Adrenal gland (tissue), 12 donors: ENCODE measurements around the gene POLR3E. TPM values are rescaled to one million over a fixed set of nuclear protein-coding genes. Genes with fewer than 3 reads are reported as not detected.
A peak's percentile ranks its signal among the peaks of the same experiment; 100 is the strongest.

Source experiments
- DNase-seq, 7 donors: peaks; one replicate each; pipeline ENCODE4 v3.0.0-alpha.2; 2019 to 2020
- H3K27ac ChIP-seq, 5 donors: fragments of 200-600 bp; sonication (generic) in 4 of 5; 1 replicate in 3 of 5; 2 replicates in 2 of 5; pipeline versions ENCODE4 v1.5.1 to v1.8.0; 2016 to 2020; ENCODE audit warnings: mild to moderate bottlenecking in 1 of 5
- H3K27me3 ChIP-seq: fragments of 200-600 bp; 2 replicates; pipeline ENCODE4 v1.8.0; 2021
- H3K36me3 ChIP-seq, 2 donors: fragments of 200-600 bp; replicated peaks in 1 of 2; 1 replicate in 1 of 2; 2 replicates in 1 of 2; pipeline versions ENCODE4 v1.5.1 to v1.8.0; 2018 to 2022
- H3K4me1 ChIP-seq, 2 donors: fragments of 200-600 bp; replicated peaks in 1 of 2; 1 replicate in 1 of 2; 2 replicates in 1 of 2; pipeline versions ENCODE4 v1.5.1 to v1.8.0; 2018 to 2021
- H3K4me3 ChIP-seq, 4 donors: fragments of 200-600 bp; sonication (generic) in 3 of 4; one replicate each; pipeline ENCODE4 v1.5.1; 2016 to 2018
- H3K9me3 ChIP-seq, 3 donors: fragments of 200-600 bp; sonication (generic) in 1 of 3; replicated peaks in 1 of 3; 1 replicate in 2 of 3; 2 replicates in 1 of 3; pipeline versions ENCODE4 v1.5.1 to v1.8.0; 2016 to 2021
- CTCF ChIP-seq, 6 experiments: fragments of 450-650 bp in 4 of 6; fragments of 200-600 bp in 2 of 6; sonication (generic) in 1 of 6; IDR thresholded peaks; 1 replicate in 5 of 6; 2 replicates in 1 of 6; pipeline versions ENCODE4 v1.5.1 to v1.8.0; 2016 to 2021; ENCODE audit warnings: antibody characterized with exemption in 6 of 6, mild to moderate bottlenecking in 2 of 6, moderate library complexity in 1 of 6
- POLR2A ChIP-seq, 2 donors: fragments of 450-650 bp; IDR thresholded peaks; one replicate each; pipeline ENCODE4 v1.6.1; 2017; ENCODE audit warnings: antibody characterized with exemption in 2 of 2, mild to moderate bottlenecking in 2 of 2, moderate library complexity in 1 of 2
- WGBS, 4 donors: extraction: QIAGEN DNeasy Blood & Tissue Kit in 2 of 4; methylation state at CpG; one replicate each; pipeline versions ENCODE4 v1.1.5 to v1.1.7; 2013 to 2017; 5-methylcytosine and 5-hydroxymethylcytosine counted together
- intact Hi-C, 2 donors: fragments of 100-400 bp; cut with DNase I; formaldehyde crosslinking; loops; one replicate each; pipeline versions ENCODE4 v1.14.1 to v1.15.0; 2022 to 2023
- polyA plus RNA-seq, 3 donors: library from polyadenylated mRNA; stranded (reverse); fragments of 200-250 nt in 2 of 3; fragments of 350-450 nt in 1 of 3; fragmentation: Illumina TruSeq in 1 of 3; extraction: RNeasy Lipid Tissue Mini Kit (QIAGEN cat#74804) in 1 of 3; gene quantifications; one replicate each; pipeline ENCODE4 v1.2.3, GENCODE V29; 2013 to 2014
- total RNA-seq, 9 donors: library from RNA; depleted of rRNA in 4 of 9; stranded (reverse); fragments of >200 nt in 4 of 9; fragments of 120-200 nt in 1 of 9; fragmentation: NEBNext Ultra II Directional in 1 of 9; extraction: Animal tissue kit (Norgen Biotek cat#: 25700) in 1 of 9; gene quantifications; one replicate each; pipeline versions ENCODE4 v1.1.0 to v1.2.4, GENCODE V29; 2013 to 2023
- donor health status: healthy with polysubstance abuse.
- donor health status: Bipolar disorder and iron deficiency.
- donor health status: DM: yes; HTN: yes; CAD: no.
- donor health status: DM: no; HTN: no; CAD: no.
- donor health status: DM: no; HTN: no; CAD: no.
- donor health status: DM: yes; HTN: yes; CAD: no.

POLR3E gene
- total and polyA plus RNA-seq, 12 donors = 43.8 to 99.4 (median 51.5) TPM

DNA sequence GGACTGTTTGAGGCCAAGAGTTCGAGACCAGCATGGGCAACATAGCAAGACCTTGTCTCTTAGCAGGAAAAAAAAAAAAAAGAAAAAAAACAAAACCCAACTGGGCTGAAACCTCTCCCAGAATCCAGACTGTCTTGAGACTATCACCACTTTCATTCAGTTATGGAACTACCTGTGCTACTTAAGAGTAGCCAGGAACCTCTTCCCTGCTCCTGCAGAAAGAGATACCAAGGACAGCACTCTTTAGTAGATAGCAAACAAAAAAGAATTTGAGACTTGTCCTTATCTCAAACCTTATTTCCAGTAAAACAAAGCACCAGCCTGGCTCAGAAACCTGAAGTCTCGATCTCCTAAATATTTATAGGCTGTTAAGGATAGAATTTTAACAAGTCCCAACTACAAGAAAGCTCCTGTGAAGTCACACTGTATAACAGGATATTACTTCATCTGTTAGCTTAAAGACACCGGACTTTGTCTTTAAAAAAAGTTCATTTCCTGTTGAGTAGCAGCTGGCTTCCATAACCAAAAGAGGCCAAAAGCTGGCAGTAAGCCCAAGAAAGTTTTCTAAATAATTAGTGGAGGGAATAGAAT lies 72.1 kb downstream of the POLR3E start:
- Histone ChIP-seq H3K27me3 (no peaks in the 10 kb centered on the region), H3K36me3 (peaks cover 0 to 5% of the 10 kb centered on the region in 2 donors), H3K27ac (peak overlapping the region in 4 of 5 donors; percentile 6 to 70 (median 36)), H3K9me3 (no peaks in the 10 kb centered on the region), H3K4me3 (no peak overlapping the region), H3K4me1 (peaks cover 5 to 41% of the 10 kb centered on the region in 2 donors)
- no peak for DNase-seq
- TF ChIP-seq CTCF (IDR thresholded peaks at IDR 0.05) = no peak
- TF ChIP-seq POLR2A (IDR thresholded peaks at IDR 0.05) = no peak
- WGBS, 4 donors = 40 to 58% (median 52%) methylated on average over 3 of the region's 3 CpGs
- intact Hi-C loops = no loop called here

- DNase-seq = no peak
- no peak overlapping the region for H3K4me3 ChIP-seq
- peaks cover 5 to 44% of the 10 kb centered on the region in 2 donors for H3K4me1 ChIP-seq
- 68 to 80% (median 78%) methylated on average over 2 of the region's 2 CpGs for WGBS, 4 donors
- TF ChIP-seq CTCF (IDR thresholded peaks at IDR 0.05) (no peak), POLR2A (IDR thresholded peaks at IDR 0.05) (no peak)
- no peaks in the 10 kb centered on the region for H3K9me3 ChIP-seq
- H3K27ac ChIP-seq = peak overlapping the region in 3 of 5 donors; percentile 6 to 70 (median 67)
- no peaks in the 10 kb centered on the region for H3K27me3 ChIP-seq
- no peaks in the 10 kb centered on the region for H3K36me3 ChIP-seq
- intact Hi-C loops = no loop called here
Measured at GRCh38 chr16:22370038-22370820, 73.0 kb downstream of the POLR3E start.

DNA sequence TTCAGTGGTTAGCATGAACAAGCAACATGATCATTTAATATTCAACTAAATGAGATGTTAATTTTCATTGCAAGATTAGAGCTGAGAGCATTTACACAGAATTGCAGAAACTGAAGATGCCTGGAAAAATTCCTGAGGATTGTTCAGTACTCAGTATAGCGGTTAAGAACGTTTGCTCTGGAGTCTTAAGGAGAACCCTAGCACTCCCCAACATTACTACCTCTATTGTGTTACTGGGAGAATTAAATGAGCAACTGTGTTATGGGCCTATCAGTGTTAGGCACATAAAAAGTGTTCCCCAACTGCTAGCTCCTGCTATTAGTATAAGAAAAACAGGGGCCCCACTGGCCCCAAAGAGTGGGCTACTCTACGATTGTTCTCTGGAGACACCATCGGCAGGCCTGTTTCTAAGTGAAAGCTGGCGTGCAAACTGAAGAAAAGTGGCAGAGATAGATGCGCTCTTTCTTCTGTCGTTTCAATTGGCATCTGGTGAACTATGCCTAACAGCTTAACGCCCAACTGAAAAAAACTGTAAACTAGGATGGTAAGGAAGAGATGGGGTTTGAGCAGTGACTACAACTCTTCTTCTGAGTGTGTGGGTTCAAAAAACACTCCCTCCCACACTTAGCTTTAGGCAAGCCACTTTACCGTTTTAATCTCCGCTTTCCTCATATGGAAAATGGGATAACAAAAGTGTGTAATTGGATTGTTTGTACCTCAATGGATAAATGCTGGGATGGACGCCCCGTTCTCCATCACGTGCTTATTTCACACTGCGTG lies 75.9 kb downstream of the POLR3E start:
- no peak for DNase-seq
- no peak for TF ChIP-seq POLR2A (IDR thresholded peaks at IDR 0.05)
- TF ChIP-seq CTCF (IDR thresholded peaks at IDR 0.05) = no peak
- intact Hi-C loops = no loop called here
- peak overlapping the region in 2 of 4 donors; percentile 80 to 94 for H3K4me3 ChIP-seq
- no peaks in the 10 kb centered on the region for H3K36me3 ChIP-seq
- H3K27me3 ChIP-seq = no peaks in the 10 kb centered on the region
- H3K27ac ChIP-seq = peak overlapping the region in 3 of 5 donors; percentile 77 to 83 (median 81)
- H3K4me1 ChIP-seq = peaks cover 5 to 49% of the 10 kb centered on the region in 2 donors
- WGBS, 4 donors = 54 to 66% (median 59%) methylated on average over 14 of the region's 14 CpGs
- H3K9me3 ChIP-seq = no peaks in the 10 kb centered on the region
